DND-41 (cell line): ENCODE measurements around the gene MAPK1IP1L.

Source experiments
- CTCF ChIP-seq: IDR thresholded peaks from 2 replicates; pipeline ENCODE4 v1.5.1; 2012; ENCODE audit warnings: borderline replicate concordance, low read length, moderate library complexity, mild to moderate bottlenecking; ENCODE audit not compliant: poor library complexity, severe bottlenecking; ENCODE audit errors: extremely low read depth
- EZH2 ChIP-seq: IDR thresholded peaks from 3 replicates; pipeline ENCODE4 v1.6.1; 2012; ENCODE audit warnings: borderline replicate concordance, low read depth, mild to moderate bottlenecking, moderate library complexity, low read length, inconsistent platforms; ENCODE audit not compliant: severe bottlenecking

GRCh38 chr14:55045087-55045486 is 6.4 kb upstream of the MAPK1IP1L start:
- TF ChIP-seq CTCF (no peak), EZH2 (no peak)
